ENCODE results near the gene SELENOW.

DNA sequence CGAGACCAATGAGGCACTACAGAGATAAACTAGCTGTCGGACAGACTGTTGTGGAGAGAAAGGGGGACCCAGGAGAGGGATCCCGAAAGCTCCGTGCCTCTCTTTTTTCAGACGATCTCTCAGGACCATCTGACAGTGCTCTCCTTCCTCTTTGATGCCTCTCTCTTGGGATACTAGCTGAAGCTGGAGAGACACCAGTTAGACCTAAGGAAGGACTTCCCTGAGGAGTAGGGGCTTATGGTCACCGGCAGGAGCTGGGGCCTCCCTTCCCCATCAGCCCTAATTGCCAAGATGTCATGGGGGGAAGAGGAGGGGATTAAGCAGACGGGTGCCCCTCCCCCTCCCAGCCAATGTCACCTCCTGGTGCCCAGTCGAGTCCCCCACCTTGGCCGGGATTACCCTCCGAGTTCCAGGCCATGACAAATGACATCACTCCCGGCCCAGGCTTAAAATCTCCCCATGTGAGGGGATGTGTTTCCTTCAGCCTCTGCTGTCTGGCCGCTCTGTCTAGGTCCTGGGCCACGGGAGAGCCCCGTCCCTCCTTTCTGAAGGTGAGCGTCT is 43.0 kb downstream of the SELENOW start, which contains the start of gene CRX:
- TF ChIP-seq POLR2A (IDR thresholded peaks at IDR 0.05), result no peak
- TF ChIP-seq, protein P1, sequence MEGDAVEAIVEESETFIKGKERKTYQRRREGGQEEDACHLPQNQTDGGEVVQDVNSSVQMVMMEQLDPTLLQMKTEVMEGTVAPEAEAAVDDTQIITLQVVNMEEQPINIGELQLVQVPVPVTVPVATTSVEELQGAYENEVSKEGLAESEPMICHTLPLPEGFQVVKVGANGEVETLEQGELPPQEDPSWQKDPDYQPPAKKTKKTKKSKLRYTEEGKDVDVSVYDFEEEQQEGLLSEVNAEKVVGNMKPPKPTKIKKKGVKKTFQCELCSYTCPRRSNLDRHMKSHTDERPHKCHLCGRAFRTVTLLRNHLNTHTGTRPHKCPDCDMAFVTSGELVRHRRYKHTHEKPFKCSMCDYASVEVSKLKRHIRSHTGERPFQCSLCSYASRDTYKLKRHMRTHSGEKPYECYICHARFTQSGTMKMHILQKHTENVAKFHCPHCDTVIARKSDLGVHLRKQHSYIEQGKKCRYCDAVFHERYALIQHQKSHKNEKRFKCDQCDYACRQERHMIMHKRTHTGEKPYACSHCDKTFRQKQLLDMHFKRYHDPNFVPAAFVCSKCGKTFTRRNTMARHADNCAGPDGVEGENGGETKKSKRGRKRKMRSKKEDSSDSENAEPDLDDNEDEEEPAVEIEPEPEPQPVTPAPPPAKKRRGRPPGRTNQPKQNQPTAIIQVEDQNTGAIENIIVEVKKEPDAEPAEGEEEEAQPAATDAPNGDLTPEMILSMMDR (IDR thresholded peaks at IDR 0.05), result no peak
